Measurements from ENCODE around the gene ZNF423.

ZNF423 gene

GRCh38 chr16:49674990-49675389, 180.9 kb downstream of the ZNF423 start:
- H2BK15ac ChIP-seq (ENCODE audit: low read depth, poor library complexity, severe bottlenecking): no peak overlapping the region
- no peaks in the 10 kb centered on the region for H3K27me3 ChIP-seq (ENCODE audit: control insufficient read depth in 1 of 2, insufficient read depth in 1 of 2, low read length in 2 of 2)
- no peak for DNase-seq
- no peaks in the 10 kb centered on the region for H3K4me1 ChIP-seq (ENCODE audit: control insufficient read depth, insufficient read depth, low read depth, low read length)
- H3K79me1 ChIP-seq (replicated peaks; ENCODE audit: low read length, poor library complexity, severe bottlenecking): no peaks in the 10 kb centered on the region
- H2BK12ac ChIP-seq (ENCODE audit: low read length in 2 of 2): no peak overlapping the region
- no peaks in the 10 kb centered on the region for H3K9me3 ChIP-seq (ENCODE audit: control insufficient read depth, low read length)
- no peak overlapping the region for H2BK120ac ChIP-seq (ENCODE audit: low read depth, low read length)
- no peak overlapping the region for H4K91ac ChIP-seq (ENCODE audit: low read length)
- H3K4ac ChIP-seq (ENCODE audit: low read depth in 1 of 2, low read length in 2 of 2): no peak overlapping the region
- H3K18ac ChIP-seq (ENCODE audit: low read depth in 1 of 2, low read length in 2 of 2): no peak overlapping the region
- 97% methylated on average over 3 of the region's 3 CpGs for WGBS
- no peak overlapping the region for H3K4me3 ChIP-seq (ENCODE audit: insufficient read depth in 1 of 2, low read depth in 1 of 2, low read length in 2 of 2)
- H3K4me2 ChIP-seq (ENCODE audit: low read length, poor library complexity, severe bottlenecking): no peak overlapping the region
- H2AK5ac ChIP-seq (ENCODE audit: low read length, severe bottlenecking): no peak overlapping the region
- no peak overlapping the region for H3K9ac ChIP-seq (ENCODE audit: low read length)
- H3K36me3 ChIP-seq (ENCODE audit: control insufficient read depth in 1 of 2, insufficient read depth in 2 of 2, low read depth in 1 of 2, low read length in 2 of 2): peaks cover 0 to 5% of the 10 kb centered on the region in 2 experiments
- H3K14ac ChIP-seq (ENCODE audit: low read length in 2 of 2): no peak overlapping the region
- H2AFZ ChIP-seq (ENCODE audit: low read depth, low read length): no peak overlapping the region
- no peak overlapping the region for H3K27ac ChIP-seq (ENCODE audit: low read length, poor library complexity, severe bottlenecking)
- no peak overlapping the region for H3K23ac ChIP-seq (ENCODE audit: low read length in 2 of 2)
- H2BK5ac ChIP-seq (ENCODE audit: low read depth, low read length, poor library complexity, severe bottlenecking): no peak overlapping the region
- H4K8ac ChIP-seq (ENCODE audit: low read length): no peak overlapping the region

GRCh38 chr16:49674351-49674851, 181.5 kb downstream of the ZNF423 start:
- Histone ChIP-seq H4K91ac (ENCODE audit: low read length) (peak overlapping the region; percentile 34), H3K27me3 (ENCODE audit: control insufficient read depth in 1 of 2, insufficient read depth in 1 of 2, low read length in 2 of 2) (no peaks in the 10 kb centered on the region), H3K4me1 (ENCODE audit: control insufficient read depth, insufficient read depth, low read depth, low read length) (no peaks in the 10 kb centered on the region), H3K4ac (ENCODE audit: low read depth in 1 of 2, low read length in 2 of 2) (no peak overlapping the region), H3K9me3 (ENCODE audit: control insufficient read depth, low read length) (no peaks in the 10 kb centered on the region), H3K4me3 (ENCODE audit: insufficient read depth in 1 of 2, low read depth in 1 of 2, low read length in 2 of 2) (no peak overlapping the region), H3K27ac (ENCODE audit: low read length, poor library complexity, severe bottlenecking) (no peak overlapping the region), H3K23ac (ENCODE audit: low read length in 2 of 2) (no peak overlapping the region), H2BK5ac (ENCODE audit: low read depth, low read length, poor library complexity, severe bottlenecking) (no peak overlapping the region), H3K18ac (ENCODE audit: low read depth in 1 of 2, low read length in 2 of 2) (no peak overlapping the region), H2BK15ac (ENCODE audit: low read depth, poor library complexity, severe bottlenecking) (no peak overlapping the region), H3K14ac (ENCODE audit: low read length in 2 of 2) (no peak overlapping the region), H2BK120ac (ENCODE audit: low read depth, low read length) (no peak overlapping the region), H3K79me1 (replicated peaks; ENCODE audit: low read length, poor library complexity, severe bottlenecking) (no peaks in the 10 kb centered on the region), H4K8ac (ENCODE audit: low read length) (no peak overlapping the region), H3K36me3 (ENCODE audit: control insufficient read depth in 1 of 2, insufficient read depth in 2 of 2, low read depth in 1 of 2, low read length in 2 of 2) (peaks cover 0 to 5% of the 10 kb centered on the region in 2 experiments), H2AK5ac (ENCODE audit: low read length, severe bottlenecking) (no peak overlapping the region), H2BK12ac (ENCODE audit: low read length in 2 of 2) (no peak overlapping the region), H3K4me2 (ENCODE audit: low read length, poor library complexity, severe bottlenecking) (no peak overlapping the region), H2AFZ (ENCODE audit: low read depth, low read length) (no peak overlapping the region), H3K9ac (ENCODE audit: low read length) (no peak overlapping the region)
- DNase-seq: no peak
- 89% methylated on average over 15 of the region's 15 CpGs for WGBS

GRCh38 chr16:49673442-49673841, 182.5 kb downstream of the ZNF423 start:
- Histone ChIP-seq H3K18ac (ENCODE audit: low read depth in 1 of 2, low read length in 2 of 2) (no peak overlapping the region), H4K91ac (ENCODE audit: low read length) (no peak overlapping the region), H3K36me3 (ENCODE audit: control insufficient read depth in 1 of 2, insufficient read depth in 2 of 2, low read depth in 1 of 2, low read length in 2 of 2) (peaks cover 0 to 5% of the 10 kb centered on the region in 2 experiments), H3K14ac (ENCODE audit: low read length in 2 of 2) (peak overlapping the region in 1 of 2 experiments; percentile 48), H2BK120ac (ENCODE audit: low read depth, low read length) (no peak overlapping the region), H3K4me1 (ENCODE audit: control insufficient read depth, insufficient read depth, low read depth, low read length) (no peaks in the 10 kb centered on the region), H2AK5ac (ENCODE audit: low read length, severe bottlenecking) (no peak overlapping the region), H2BK12ac (ENCODE audit: low read length in 2 of 2) (peak overlapping the region in 1 of 2 experiments; percentile 15), H3K4me3 (ENCODE audit: insufficient read depth in 1 of 2, low read depth in 1 of 2, low read length in 2 of 2) (no peak overlapping the region), H3K79me1 (replicated peaks; ENCODE audit: low read length, poor library complexity, severe bottlenecking) (no peaks in the 10 kb centered on the region), H3K9me3 (ENCODE audit: control insufficient read depth, low read length) (no peaks in the 10 kb centered on the region), H4K8ac (ENCODE audit: low read length) (no peak overlapping the region), H3K23ac (ENCODE audit: low read length in 2 of 2) (peak overlapping the region; percentile 15 to 65), H3K4ac (ENCODE audit: low read depth in 1 of 2, low read length in 2 of 2) (no peak overlapping the region), H3K27me3 (ENCODE audit: control insufficient read depth in 1 of 2, insufficient read depth in 1 of 2, low read length in 2 of 2) (no peaks in the 10 kb centered on the region), H2AFZ (ENCODE audit: low read depth, low read length) (no peak overlapping the region), H2BK5ac (ENCODE audit: low read depth, low read length, poor library complexity, severe bottlenecking) (no peak overlapping the region), H3K4me2 (ENCODE audit: low read length, poor library complexity, severe bottlenecking) (no peak overlapping the region), H2BK15ac (ENCODE audit: low read depth, poor library complexity, severe bottlenecking) (no peak overlapping the region), H3K27ac (ENCODE audit: low read length, poor library complexity, severe bottlenecking) (no peak overlapping the region), H3K9ac (ENCODE audit: low read length) (no peak overlapping the region)
- no peak for DNase-seq
- 91% methylated on average over 8 of the region's 8 CpGs for WGBS

GRCh38 chr16:49672753-49673152, 183.2 kb downstream of the ZNF423 start:
- Histone ChIP-seq H3K4ac (ENCODE audit: low read depth in 1 of 2, low read length in 2 of 2) (no peak overlapping the region), H2AK5ac (ENCODE audit: low read length, severe bottlenecking) (no peak overlapping the region), H2BK120ac (ENCODE audit: low read depth, low read length) (no peak overlapping the region), H3K4me3 (ENCODE audit: insufficient read depth in 1 of 2, low read depth in 1 of 2, low read length in 2 of 2) (no peak overlapping the region), H3K4me2 (ENCODE audit: low read length, poor library complexity, severe bottlenecking) (no peak overlapping the region), H3K18ac (ENCODE audit: low read depth in 1 of 2, low read length in 2 of 2) (no peak overlapping the region), H3K79me1 (replicated peaks; ENCODE audit: low read length, poor library complexity, severe bottlenecking) (no peaks in the 10 kb centered on the region), H3K36me3 (ENCODE audit: control insufficient read depth in 1 of 2, insufficient read depth in 2 of 2, low read depth in 1 of 2, low read length in 2 of 2) (peaks cover 0 to 5% of the 10 kb centered on the region in 2 experiments), H2BK12ac (ENCODE audit: low read length in 2 of 2) (no peak overlapping the region), H4K91ac (ENCODE audit: low read length) (no peak overlapping the region), H3K9me3 (ENCODE audit: control insufficient read depth, low read length) (no peaks in the 10 kb centered on the region), H3K27ac (ENCODE audit: low read length, poor library complexity, severe bottlenecking) (no peak overlapping the region), H4K8ac (ENCODE audit: low read length) (no peak overlapping the region), H3K9ac (ENCODE audit: low read length) (no peak overlapping the region), H3K27me3 (ENCODE audit: control insufficient read depth in 1 of 2, insufficient read depth in 1 of 2, low read length in 2 of 2) (no peaks in the 10 kb centered on the region), H3K4me1 (ENCODE audit: control insufficient read depth, insufficient read depth, low read depth, low read length) (no peaks in the 10 kb centered on the region), H3K14ac (ENCODE audit: low read length in 2 of 2) (no peak overlapping the region), H3K23ac (ENCODE audit: low read length in 2 of 2) (no peak overlapping the region), H2BK15ac (ENCODE audit: low read depth, poor library complexity, severe bottlenecking) (no peak overlapping the region), H2AFZ (ENCODE audit: low read depth, low read length) (no peak overlapping the region), H2BK5ac (ENCODE audit: low read depth, low read length, poor library complexity, severe bottlenecking) (no peak overlapping the region)
- no peak for DNase-seq
- WGBS: 93% methylated on average over 6 of the region's 11 CpGs

Data from mesenchymal stem cell (in vitro differentiated cells and primary cell).